B cell (primary cell): ENCODE data around the gene ZNF322.

ENCODE experiments used
- CTCF ChIP-seq: fragments of 200-600 bp; IDR thresholded peaks from one replicate; pipeline ENCODE4 v1.8.0; 2022; ENCODE audit warnings: antibody characterized with exemption, mild to moderate bottlenecking
- EZH2 ChIP-seq: IDR thresholded peaks from 2 replicates; pipeline ENCODE4 v1.6.1; 2012; ENCODE audit warnings: borderline replicate concordance, low read depth, mild to moderate bottlenecking, moderate library complexity, low read length; ENCODE audit not compliant: insufficient read depth, poor library complexity, severe bottlenecking

- TF ChIP-seq CTCF (no peak), EZH2 (no peak)
Observed at GRCh38 chr6:26594131-26594498, 65.4 kb downstream of the ZNF322 start.
